Measurements from ENCODE around the gene RFX2.

The RFX2 gene

DNA sequence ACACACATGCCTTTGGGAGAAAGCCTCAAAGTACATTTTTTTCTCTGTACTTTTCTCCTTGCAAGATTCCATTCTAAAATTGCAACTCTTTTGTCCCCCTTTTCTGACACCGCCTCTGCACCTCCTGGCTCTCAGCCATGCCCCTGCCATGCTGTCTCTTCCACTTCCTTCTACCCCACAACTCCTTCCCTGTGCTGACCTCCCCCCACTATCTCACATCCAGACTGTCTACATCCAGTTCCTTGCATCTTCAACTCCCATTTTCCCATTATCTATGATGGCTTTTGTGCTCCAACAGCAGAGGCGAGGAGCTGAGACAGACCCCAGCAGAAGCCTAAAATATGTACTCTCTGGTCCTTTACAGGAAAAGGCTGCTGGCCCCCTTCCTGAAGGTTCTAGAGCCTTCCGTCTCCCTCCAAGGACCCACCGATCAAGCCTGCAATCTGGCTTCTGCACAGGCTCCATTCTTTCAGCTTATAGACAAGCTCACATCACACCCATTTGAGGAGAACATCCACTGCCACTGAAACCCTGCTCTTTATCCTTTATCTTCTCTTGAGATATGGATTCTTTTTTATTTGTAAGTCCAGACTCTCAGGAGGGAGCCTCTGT, 50.2 kb downstream of the RFX2 start:
- DNase-seq (ENCODE audit: low spot score) = no peak

DNA sequence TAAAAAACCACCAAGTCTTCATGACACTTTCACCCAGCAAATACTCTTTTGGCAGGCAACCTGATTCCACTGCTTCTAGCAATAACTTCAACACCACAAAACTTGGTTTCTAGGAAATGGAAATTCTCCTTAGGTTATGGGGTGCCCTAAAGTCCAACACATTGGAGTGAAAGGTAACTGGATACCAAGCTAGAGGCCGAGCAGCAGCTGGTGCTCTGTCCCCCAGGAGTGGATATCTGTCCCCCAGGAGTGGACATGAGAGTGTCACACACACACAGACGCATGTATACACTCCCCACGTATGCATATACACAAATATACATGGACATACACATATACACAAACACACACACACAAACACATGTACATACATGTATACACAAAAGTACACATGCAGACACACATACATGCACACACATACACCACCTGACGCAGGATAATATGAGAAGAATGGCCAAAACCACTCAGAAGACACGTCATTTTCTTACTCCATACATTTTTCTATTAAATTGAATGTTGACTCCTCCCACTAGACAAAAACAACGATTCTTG, 50.8 kb downstream of the RFX2 start:
- DNase-seq (ENCODE audit: low spot score) = no peak

GRCh38 chr19:6058518-6059201, 51.6 kb downstream of the RFX2 start:
- DNase-seq (ENCODE audit: low spot score) = no peak

GRCh38 chr19:6057651-6058517, 52.4 kb downstream of the RFX2 start:
- DNase-seq (ENCODE audit: low spot score) = no peak

DNA sequence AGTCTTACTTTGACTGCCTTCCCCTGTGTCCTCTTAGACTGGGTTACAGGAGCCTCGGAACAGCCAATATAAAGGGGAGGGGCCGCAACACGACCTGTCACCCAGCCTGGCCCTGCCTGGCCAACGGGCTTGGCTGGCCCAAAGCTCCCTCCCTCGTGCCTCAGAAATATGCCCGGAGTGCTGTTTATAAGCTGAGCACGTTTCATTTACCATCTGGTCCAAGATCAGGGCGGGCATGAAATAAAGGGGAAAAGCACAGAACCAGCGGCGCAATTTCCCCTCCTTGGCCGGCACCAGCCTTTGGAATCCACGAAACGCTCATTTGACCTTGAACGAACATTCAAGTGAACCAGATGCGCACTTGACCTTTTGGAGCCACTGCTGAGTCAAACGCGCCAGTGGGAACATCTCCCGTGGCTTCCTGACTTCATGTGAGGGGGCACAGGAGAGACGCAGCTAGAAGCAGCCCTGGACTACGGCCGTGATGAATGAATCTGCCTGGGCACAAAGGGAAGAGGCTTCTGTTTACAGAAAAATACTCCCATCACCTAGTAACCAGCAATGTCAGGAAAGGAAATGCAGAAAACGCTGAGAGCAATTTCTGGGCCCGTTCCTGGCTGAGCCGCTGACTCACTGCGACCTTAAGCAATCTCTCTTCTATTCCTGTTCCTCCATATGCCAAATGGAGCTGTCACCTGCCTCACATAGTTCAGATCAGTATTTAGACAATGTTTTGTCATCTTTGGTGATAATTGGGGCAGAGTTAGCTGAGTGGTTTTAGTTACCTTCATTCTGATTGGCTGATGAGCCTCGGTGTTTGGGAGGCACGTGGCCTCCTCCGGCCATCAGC, 53.3 kb downstream of the RFX2 start:
- peak; percentile 24 for DNase-seq (ENCODE audit: low spot score)

DNA sequence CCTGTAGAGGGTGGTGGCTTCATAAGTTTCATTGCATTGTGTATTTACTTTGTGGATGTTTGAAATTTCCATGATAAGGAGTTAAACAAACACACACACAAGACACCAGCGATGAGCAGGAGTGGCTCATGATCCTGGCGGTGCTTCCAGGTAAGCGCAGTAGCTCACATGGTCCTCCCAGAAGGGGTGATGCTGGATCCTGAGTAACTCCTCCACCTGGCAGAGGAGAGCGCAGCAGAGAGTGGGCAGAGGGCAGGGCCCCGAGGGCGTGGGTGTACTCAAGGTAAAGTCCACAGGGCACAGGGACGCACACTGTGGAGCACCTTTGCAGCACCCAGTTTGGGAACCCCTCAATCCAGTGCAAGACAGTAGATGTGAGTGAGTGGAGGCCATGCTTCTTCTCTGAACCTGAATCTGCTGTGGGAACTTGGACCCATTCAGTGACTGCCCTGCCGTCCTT, 54.0 kb downstream of the RFX2 start:
- no peak for DNase-seq (ENCODE audit: low spot score)

GRCh38 chr19:6055013-6055795, 55.1 kb downstream of the RFX2 start:
- no peak for DNase-seq (ENCODE audit: low spot score)

DNA sequence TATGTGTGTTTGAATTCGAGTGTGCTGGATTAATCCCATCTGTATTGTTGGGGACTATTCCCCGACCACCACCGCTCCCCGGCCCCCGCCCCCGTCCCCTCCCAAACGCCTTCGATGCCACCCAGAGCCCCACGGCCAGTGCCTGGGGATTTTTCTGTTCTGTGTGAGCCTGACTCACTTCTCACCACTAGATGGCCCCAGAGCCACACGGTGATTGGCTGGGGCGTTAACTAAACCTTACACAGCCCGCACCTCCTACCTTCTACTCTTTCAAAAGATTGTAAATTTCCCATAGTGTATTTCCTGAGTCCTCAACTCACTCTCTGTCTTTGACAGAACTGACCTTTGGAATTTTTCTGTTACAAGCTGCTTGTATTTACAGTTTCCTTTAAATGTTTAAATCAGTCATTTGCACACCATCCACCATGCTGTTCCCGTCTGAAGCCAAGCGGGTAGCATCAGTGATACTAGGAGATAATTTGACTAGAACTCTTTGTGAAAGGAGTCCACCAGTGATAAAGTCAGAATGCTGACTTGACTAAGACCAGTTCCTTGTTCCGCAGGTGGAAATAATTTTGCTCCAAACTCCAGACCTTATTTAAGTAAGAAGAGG, 61.4 kb downstream of the RFX2 start:
- peak; percentile 71 for DNase-seq (ENCODE audit: low spot score)

- DNase-seq (ENCODE audit: low spot score) = no peak
Measured at GRCh38 chr19:6048348-6048747, 62.0 kb downstream of the RFX2 start.

GRCh38 chr19:6047741-6048251, 62.5 kb downstream of the RFX2 start:
- DNase-seq (ENCODE audit: low spot score) = peak; percentile 61

- DNase-seq (ENCODE audit: low spot score) = no peak
Measured at GRCh38 chr19:6047256-6047655, 63.0 kb downstream of the RFX2 start.

GRCh38 chr19:6045108-6045507, 65.2 kb downstream of the RFX2 start:
- DNase-seq (ENCODE audit: low spot score) = no peak

DNA sequence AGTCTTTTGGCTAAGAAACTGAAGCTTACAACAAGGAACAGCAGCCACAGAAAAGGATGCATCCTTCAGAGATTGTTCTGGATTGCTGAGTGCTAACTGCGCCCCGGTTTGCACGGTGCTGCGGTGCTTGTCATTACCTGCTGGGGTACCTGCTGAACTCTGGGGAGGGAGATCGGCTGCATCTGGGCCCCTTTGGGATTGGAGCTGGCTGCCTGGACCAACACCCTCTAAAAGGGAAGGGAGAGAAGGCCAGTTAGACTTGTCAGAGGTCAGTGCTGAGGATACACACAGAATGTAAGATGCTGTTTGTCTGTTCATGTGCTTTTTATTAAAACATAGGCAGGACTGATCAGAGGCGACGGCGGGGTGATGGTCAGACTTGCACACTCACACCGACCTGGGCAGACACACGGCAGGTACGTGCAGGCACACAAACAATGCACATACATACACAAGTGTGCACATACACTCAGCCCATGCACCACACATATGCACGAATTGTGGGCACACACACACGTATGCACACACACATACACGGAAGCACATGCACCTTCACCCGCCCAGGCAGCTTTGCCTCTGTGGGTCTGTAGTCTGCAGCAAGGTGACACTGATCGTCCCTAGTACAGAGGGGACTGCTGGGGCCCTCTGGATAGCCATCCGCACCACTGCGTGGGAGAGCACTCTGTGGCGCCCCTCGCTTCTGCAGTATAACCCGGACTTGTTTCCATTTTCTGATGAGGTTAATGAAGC, 66.1 kb downstream of the RFX2 start:
- no peak for DNase-seq (ENCODE audit: low spot score)

- no peak for DNase-seq (ENCODE audit: low spot score)
Measured at GRCh38 chr19:6042776-6043726, 67.2 kb downstream of the RFX2 start.

DNA sequence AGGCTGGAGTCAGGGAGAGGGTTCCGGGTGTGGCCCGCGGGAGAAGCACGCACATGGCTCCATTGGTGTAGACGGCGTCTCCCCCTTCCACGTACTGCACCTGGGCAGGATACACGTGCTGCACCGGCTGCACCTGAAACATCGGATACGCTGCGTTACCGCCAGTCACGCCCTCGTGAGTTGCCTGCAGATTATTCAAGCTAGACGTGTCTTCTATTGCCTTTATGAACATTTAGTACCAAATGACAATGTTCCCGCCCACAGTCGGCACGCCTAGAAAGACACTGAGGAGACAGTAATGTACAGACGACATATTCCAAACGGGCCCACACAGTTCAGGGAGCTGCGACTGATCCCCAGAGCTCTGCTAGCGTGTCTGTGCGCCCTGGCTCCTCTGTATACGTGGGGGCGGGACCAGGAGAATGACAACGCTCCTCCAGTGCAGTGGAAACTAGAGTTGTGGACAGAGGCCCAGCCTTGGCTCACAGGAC, 68.3 kb downstream of the RFX2 start:
- no peak for DNase-seq (ENCODE audit: low spot score)

DNA sequence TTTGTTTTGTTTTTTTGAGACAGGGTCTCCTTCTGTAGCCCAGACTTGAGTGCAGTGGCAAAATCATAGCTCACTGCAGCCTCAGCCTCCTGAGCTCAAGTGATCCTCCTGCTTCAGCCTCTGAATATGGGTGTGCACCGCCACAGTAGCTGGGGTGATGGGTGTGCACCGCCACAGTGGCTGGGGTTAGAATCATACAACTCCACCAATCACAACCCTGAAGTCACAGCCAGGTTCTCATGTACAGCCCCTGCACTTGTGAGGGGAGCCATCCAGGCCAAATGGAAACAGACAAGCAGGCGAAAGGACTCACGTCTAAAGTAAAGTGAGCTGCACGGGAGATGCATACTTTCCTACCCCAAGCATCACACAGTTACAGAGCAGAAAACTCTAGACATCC, 69.2 kb downstream of the RFX2 start:
- no peak for DNase-seq (ENCODE audit: low spot score)

DNA sequence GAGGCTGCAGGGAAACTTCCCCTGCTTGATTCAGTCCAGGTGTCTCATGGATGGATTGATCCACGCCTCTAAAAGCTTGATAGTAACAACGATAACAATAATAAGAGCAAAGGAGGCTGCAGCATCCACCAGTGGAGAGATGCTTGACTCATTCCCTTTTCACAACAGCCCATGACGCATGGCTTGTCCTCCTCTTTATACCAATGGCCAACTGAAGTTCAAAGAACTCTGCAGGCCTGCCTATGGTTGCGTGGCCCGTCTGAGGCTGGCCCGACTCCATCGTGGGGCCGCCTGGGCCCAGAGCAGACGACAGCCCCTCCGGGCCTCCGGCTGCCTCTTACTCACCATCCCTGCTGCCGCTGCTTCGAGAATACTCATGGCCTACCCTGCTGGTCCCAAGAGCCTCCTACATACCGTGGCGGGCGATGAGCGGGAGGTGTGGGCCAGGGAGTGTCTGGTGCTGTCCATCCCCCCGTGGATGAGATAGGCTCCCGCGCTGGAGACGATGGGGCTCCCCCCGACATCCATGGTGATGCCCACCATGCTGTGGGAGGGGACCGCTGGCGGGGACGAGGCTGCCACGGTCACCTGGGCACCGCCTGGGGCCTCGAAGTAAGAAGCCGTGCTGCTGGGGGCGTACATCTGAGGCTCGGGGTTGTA, 70.6 kb downstream of the RFX2 start:
- DNase-seq (ENCODE audit: low spot score) = no peak
